ENCODE measurements around the gene ATXN7L3. TPM values are rescaled to one million over a fixed set of nuclear protein-coding genes. Genes with fewer than 3 reads are reported as not detected.
A peak's percentile ranks its signal among the peaks of the same experiment; 100 is the strongest.

The ATXN7L3 gene
- polyA plus RNA-seq, 1 experiment = 51.6 TPM

GRCh38 chr17:44229090-44229489 lies 29.4 kb upstream of the ATXN7L3 start:
- no peak overlapping the region for H3K4me3 ChIP-seq (ENCODE audit: low read depth, low read length)
- TF ChIP-seq, protein P1, sequence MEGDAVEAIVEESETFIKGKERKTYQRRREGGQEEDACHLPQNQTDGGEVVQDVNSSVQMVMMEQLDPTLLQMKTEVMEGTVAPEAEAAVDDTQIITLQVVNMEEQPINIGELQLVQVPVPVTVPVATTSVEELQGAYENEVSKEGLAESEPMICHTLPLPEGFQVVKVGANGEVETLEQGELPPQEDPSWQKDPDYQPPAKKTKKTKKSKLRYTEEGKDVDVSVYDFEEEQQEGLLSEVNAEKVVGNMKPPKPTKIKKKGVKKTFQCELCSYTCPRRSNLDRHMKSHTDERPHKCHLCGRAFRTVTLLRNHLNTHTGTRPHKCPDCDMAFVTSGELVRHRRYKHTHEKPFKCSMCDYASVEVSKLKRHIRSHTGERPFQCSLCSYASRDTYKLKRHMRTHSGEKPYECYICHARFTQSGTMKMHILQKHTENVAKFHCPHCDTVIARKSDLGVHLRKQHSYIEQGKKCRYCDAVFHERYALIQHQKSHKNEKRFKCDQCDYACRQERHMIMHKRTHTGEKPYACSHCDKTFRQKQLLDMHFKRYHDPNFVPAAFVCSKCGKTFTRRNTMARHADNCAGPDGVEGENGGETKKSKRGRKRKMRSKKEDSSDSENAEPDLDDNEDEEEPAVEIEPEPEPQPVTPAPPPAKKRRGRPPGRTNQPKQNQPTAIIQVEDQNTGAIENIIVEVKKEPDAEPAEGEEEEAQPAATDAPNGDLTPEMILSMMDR (IDR thresholded peaks at IDR 0.05; ENCODE audit: low read depth, low read length) = no peak
- H3K27ac ChIP-seq (ENCODE audit: low read depth, low read length) = no peak overlapping the region
- H3K9me3 ChIP-seq (ENCODE audit: control insufficient read depth, insufficient read depth, low read length) = no peaks in the 10 kb centered on the region
- no peak for DNase-seq (ENCODE audit: low read depth, low spot score)
- ChIA-PET POLR2A (interaction anchor here (0.8 kb wide), 1 partner anchor 43 kb away, joined by 3 read pairs; the partner anchor contains the start of gene TMUB2), CTCF (interaction anchor here (0.5 kb wide), 1 partner anchor 182 kb away, joined by 3 read pairs; no protein-coding TSS in a partner anchor)
- H3K27me3 ChIP-seq (ENCODE audit: control insufficient read depth, insufficient read depth, low read length) = peaks cover 7% of the 10 kb centered on the region

GRCh38 chr17:44223541-44224071 lies 23.9 kb upstream of the ATXN7L3 start:
- no peaks in the 10 kb centered on the region; the same call in 1 of the 2 replicates for H3K9me3 ChIP-seq (ENCODE audit: control insufficient read depth, insufficient read depth, low read length)
- no peaks in the 10 kb centered on the region for H3K27me3 ChIP-seq (ENCODE audit: control insufficient read depth, insufficient read depth, low read length)
- TF ChIP-seq, protein P1 (IDR thresholded peaks at IDR 0.05; ENCODE audit: low read depth, low read length) = no peak
- no peak overlapping the region for H3K4me3 ChIP-seq (ENCODE audit: low read depth, low read length)
- CTCF ChIA-PET = no interaction called here
- DNase-seq (ENCODE audit: low read depth, low spot score) = no peak
- H3K27ac ChIP-seq (ENCODE audit: low read depth, low read length) = no peak overlapping the region
- POLR2A ChIA-PET = interaction anchor here (0.7 kb wide), 2 partner anchors 85 to 374 kb away, joined by 3 to 9 read pairs; partner anchors contain the start of gene RUNDC3A

DNA sequence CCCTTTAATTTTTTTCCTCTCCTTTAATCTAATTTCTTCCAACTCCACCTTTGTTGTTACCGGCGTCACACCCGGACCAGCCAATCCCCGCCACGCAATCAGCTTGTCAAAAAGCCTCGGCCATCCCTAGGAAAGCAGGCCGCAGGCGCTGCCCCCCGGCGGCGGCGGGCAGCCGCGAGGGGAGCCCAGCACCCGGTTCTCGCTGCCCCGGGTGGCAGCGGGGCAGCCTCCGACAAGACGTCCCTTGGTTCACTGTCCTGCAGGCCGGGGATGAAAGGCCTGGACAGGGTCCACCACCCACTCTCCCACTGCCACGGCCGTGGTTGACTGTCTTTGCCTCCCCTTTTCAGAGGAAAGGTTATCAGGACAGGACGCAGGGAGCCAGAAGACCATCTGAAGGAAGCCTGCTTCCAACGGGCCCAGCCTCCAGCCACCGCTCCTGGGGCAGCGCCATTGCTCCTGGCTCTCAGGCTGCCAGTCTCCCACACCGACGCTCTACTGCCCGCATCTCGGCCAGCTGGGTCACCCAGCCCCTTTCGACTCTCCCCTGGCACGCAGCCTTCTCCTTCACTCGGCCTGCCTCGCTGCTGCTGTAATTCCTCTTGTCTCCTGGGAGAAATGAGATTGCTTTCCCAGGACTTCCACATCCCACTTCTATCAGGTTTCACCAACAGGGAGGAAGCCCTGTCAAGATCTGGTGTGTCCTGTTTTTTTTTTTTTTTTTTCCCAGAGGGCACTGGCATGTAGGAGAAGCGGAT lies 22.6 kb upstream of the ATXN7L3 start:
- Histone ChIP-seq H3K27me3 (ENCODE audit: control insufficient read depth, insufficient read depth, low read length) (no peaks in the 10 kb centered on the region), H3K4me3 (ENCODE audit: low read depth, low read length) (peak overlapping the region; percentile 83), H3K9me3 (ENCODE audit: control insufficient read depth, insufficient read depth, low read length) (no peaks in the 10 kb centered on the region; the same call in 1 of the 2 replicates), H3K27ac (ENCODE audit: low read depth, low read length) (peak overlapping the region; percentile 81)
- no peak for DNase-seq (ENCODE audit: low read depth, low spot score)
- ChIA-PET POLR2A (interaction anchor here (0.6 to 3.5 kb wide), 10 partner anchors 11 to 291 kb away, joined by 3 to 11 read pairs (median 4); partner anchors contain the start of genes ATXN7L3 and SLC25A39), CTCF (interaction anchor here (0.6 to 2.1 kb wide), 6 partner anchors 12 to 293 kb away, joined by 3 to 19 read pairs (median 6); partner anchors contain the start of gene GRN)
- TF ChIP-seq, protein P1 (IDR thresholded peaks at IDR 0.05; ENCODE audit: low read depth, low read length) = peak; percentile 30

DNA sequence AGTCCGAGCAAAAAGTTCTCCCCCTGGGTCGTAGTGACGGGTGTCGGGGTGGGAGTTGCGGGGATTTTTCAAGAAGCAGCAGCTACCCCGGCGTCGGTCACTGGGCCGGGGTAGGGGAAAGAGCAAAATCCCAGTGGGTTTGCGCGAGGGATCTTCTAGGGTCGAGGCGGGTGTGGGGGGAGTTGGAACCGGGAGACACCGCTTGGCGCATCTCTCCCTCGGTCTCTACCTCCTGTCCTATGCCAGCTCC lies 22.1 kb upstream of the ATXN7L3 start:
- TF ChIP-seq, protein P1 (IDR thresholded peaks at IDR 0.05; ENCODE audit: low read depth, low read length) = no peak
- CTCF ChIA-PET = interaction anchor here (0.6 to 2.1 kb wide), 5 partner anchors 12 to 293 kb away, joined by 3 to 19 read pairs (median 7); partner anchors contain the start of gene GRN
- Histone ChIP-seq H3K9me3 (ENCODE audit: control insufficient read depth, insufficient read depth, low read length) (no peaks in the 10 kb centered on the region; the same call in 1 of the 2 replicates), H3K27ac (ENCODE audit: low read depth, low read length) (peak overlapping the region; percentile 73), H3K4me3 (ENCODE audit: low read depth, low read length) (peak overlapping the region; percentile 83), H3K27me3 (ENCODE audit: control insufficient read depth, insufficient read depth, low read length) (no peaks in the 10 kb centered on the region)
- DNase-seq (ENCODE audit: low read depth, low spot score) = no peak
- POLR2A ChIA-PET = interaction anchor here (0.5 to 3.5 kb wide), 10 partner anchors 10 to 292 kb away, joined by 3 to 11 read pairs (median 4); partner anchors contain the start of genes ATXN7L3 and SLC25A39

Data from AG04450 (cell line).